GM12878 (cell line): ENCODE data around the gene CFAP65. TPM values are rescaled to one million over a fixed set of nuclear protein-coding genes. Genes with fewer than 3 reads are reported as not detected.

Experiments used
- ATAC-seq: fragments of 200-7000 bp; cut with Tn5 transposase; 3 replicates; pipeline ENCODE4 v1.9.1; 2020; ENCODE audit warnings: mild to moderate bottlenecking, moderate library complexity
- BruUV-seq: library from RNA; stranded (reverse); fragments of 400-500 nt; replicated peaks from 2 replicates; lab custom pipeline; 2021; lab: Mats Ljungman, UMichigan
- CTCF ChIA-PET: fragments of 300-600 bp; sonication (Branson Sonifier 250); formaldehyde crosslinking; extraction: SDS; loops from one replicate; lab custom pipeline; 2021; ENCODE audit warnings: inconsistent platforms; lab: Yijun Ruan, JAX
- POLR2A ChIA-PET: fragments of 350-600 bp; formaldehyde crosslinking; extraction: SDS; loops from one replicate; lab custom pipeline; 2021; ENCODE audit warnings: inconsistent platforms; lab: Charles Lee
- RAD21 ChIA-PET: fragments of 300-600 bp; sonication (Branson Sonifier 250); formaldehyde crosslinking; loops from one replicate; lab custom pipeline; 2023; ENCODE audit warnings: antibody characterized with exemption; ENCODE audit not compliant: unreplicated experiment; lab: Charles Lee
- SMC1A ChIA-PET: fragments of 300-600 bp; sonication (Branson Sonifier 250); formaldehyde crosslinking; loops from one replicate; lab custom pipeline; 2023; ENCODE audit not compliant: unreplicated experiment, uncharacterized antibody; lab: Charles Lee
- DNase-seq: peaks from one replicate; pipeline ENCODE4 v3.0.0-alpha.2; 2011; ENCODE audit warnings: low read depth, low spot score
- FAIRE-seq: peaks from 3 replicates; lab custom pipeline; 2011; peaks lifted over from hg19 to GRCh38; lab: Jason Lieb, UNC
- H2AFZ ChIP-seq: 2 replicates; pipeline ENCODE4 v1.6.0; 2011; ENCODE audit warnings: low read depth, low read length, control low read depth; ENCODE audit not compliant: control insufficient read depth
- H3K27ac ChIP-seq: 2 replicates; pipeline ENCODE4 v1.5.1; 2011; ENCODE audit warnings: control low read depth; ENCODE audit not compliant: control insufficient read depth, insufficient read depth
- H3K27me3 ChIP-seq, 2 experiments: replicated peaks in 1 of 2; 2 replicates each; pipeline versions ENCODE4 v1.6.0 to v1.6.1; 2011; ENCODE audit warnings: low read length in 1 of 2; ENCODE audit not compliant: control insufficient read depth in 2 of 2, insufficient read depth in 2 of 2
- H3K36me3 ChIP-seq, 2 experiments: 2 replicates each; pipeline ENCODE4 v1.5.1; 2011; ENCODE audit warnings: low read length in 1 of 2; ENCODE audit not compliant: control insufficient read depth in 2 of 2, insufficient read depth in 2 of 2
- H3K4me1 ChIP-seq: 2 replicates; pipeline ENCODE4 v1.6.1; 2011; ENCODE audit warnings: mild to moderate bottlenecking, low read length, moderate library complexity, mixed read lengths; ENCODE audit not compliant: control insufficient read depth, insufficient read depth
- H3K4me2 ChIP-seq: 2 replicates; pipeline ENCODE4 v1.6.0; 2011; ENCODE audit warnings: control low read depth; ENCODE audit not compliant: control insufficient read depth, insufficient read depth
- H3K4me3 ChIP-seq: fragments of 200-600 bp; sonication (generic); 2 replicates; pipeline ENCODE4 v1.5.1; 2016
- H3K79me2 ChIP-seq: 2 replicates; pipeline ENCODE4 v1.6.0; 2011; ENCODE audit warnings: low read length; ENCODE audit not compliant: control insufficient read depth, insufficient read depth
- H3K9ac ChIP-seq: 2 replicates; pipeline ENCODE4 v1.8.0; 2011; ENCODE audit warnings: low read length, control low read depth, mixed read lengths; ENCODE audit not compliant: control insufficient read depth, insufficient read depth
- H3K9me3 ChIP-seq: replicated peaks from 3 replicates; pipeline ENCODE4 v1.5.1; 2011; ENCODE audit warnings: mild to moderate bottlenecking, low read length; ENCODE audit not compliant: control insufficient read depth, insufficient read depth
- H4K20me1 ChIP-seq: 2 replicates; pipeline ENCODE4 v1.6.0; 2011; ENCODE audit not compliant: control insufficient read depth, insufficient read depth
- IRF4 ChIP-seq: IDR thresholded peaks from 2 replicates; pipeline ENCODE4 v1.6.1; 2011; ENCODE audit warnings: low read depth, low read length
- KLF5 ChIP-seq: fragments of 450-650 bp; IDR thresholded peaks from 2 replicates; pipeline ENCODE4 v1.6.1; 2014; ENCODE audit warnings: mild to moderate bottlenecking; ENCODE audit not compliant: partially characterized antibody
- LARP7 ChIP-seq: fragments of 450-650 bp; IDR thresholded peaks from 2 replicates; pipeline ENCODE4 v1.6.1; 2017; ENCODE audit warnings: mild to moderate bottlenecking
- NFYB ChIP-seq: IDR thresholded peaks from 2 replicates; pipeline ENCODE4 v1.6.1; 2011; ENCODE audit warnings: low read depth, mild to moderate bottlenecking, low read length, improper control_type of control experiment, moderate library complexity; ENCODE audit not compliant: insufficient read depth
- NKRF ChIP-seq: fragments of 450-650 bp; conservative IDR thresholded peaks from 2 replicates; pipeline ENCODE4 v1.6.1; 2017; ENCODE audit warnings: mild to moderate bottlenecking, moderate library complexity
- NR2C2 ChIP-seq: IDR thresholded peaks from 2 replicates; pipeline ENCODE4 v1.6.1; 2011; ENCODE audit warnings: borderline replicate concordance, low read depth; ENCODE audit not compliant: control insufficient read depth, insufficient read length
- RAD21 ChIP-seq: IDR thresholded peaks from 2 replicates; pipeline ENCODE4 v1.6.1; 2011; ENCODE audit warnings: mild to moderate bottlenecking, low read depth, low read length, moderate library complexity; ENCODE audit not compliant: insufficient read depth
- RBBP5 ChIP-seq: fragments of 200-600 bp; sonication (generic); conservative IDR thresholded peaks from 2 replicates; pipeline ENCODE4 v1.6.1; 2016
- RELB ChIP-seq: fragments of 450-650 bp; IDR thresholded peaks from 2 replicates; pipeline ENCODE4 v1.6.1; 2017; ENCODE audit warnings: low read depth, mild to moderate bottlenecking, moderate library complexity
- ZBED1 ChIP-seq: IDR thresholded peaks from 2 replicates; pipeline ENCODE4 v1.6.1; 2016; ENCODE audit warnings: borderline replicate concordance
- WGBS: methylation state at CpG from one replicate; pipeline ENCODE4 v1.1.6; 2016; ENCODE audit warnings: low lambda C conversion rate; ENCODE audit not compliant: insufficient replicate concordance, insufficient coverage; ENCODE audit errors: missing lambda C conversion rate; 5-methylcytosine and 5-hydroxymethylcytosine counted together
- in situ Hi-C: fragments of 300-500 bp; cut with MboI; formaldehyde crosslinking; loops from 9 replicates; pipeline ENCODE4 v1.14.3; 2018; ENCODE audit warnings: mixed read lengths
- intact Hi-C: fragments of 100-400 bp; cut with micrococcal nuclease; formaldehyde crosslinking; loops from one replicate; pipeline ENCODE4 v1.14.2; 2022; ENCODE audit not compliant: unreplicated experiment
- polyA plus RNA-seq, 11 experiments: library from polyadenylated mRNA; depleted of rRNA in 4 of 11; unstranded in 6 of 11; stranded (reverse) in 5 of 11; fragments of >200 nt; fragmentation: Nextera tagmentation in 4 of 11; fragmentation: Illumina TruSeq in 1 of 11; extraction: Ambion mirVana in 4 of 11; extraction: Trizol in 1 of 11; gene quantifications; 1 replicate in 1 of 11; 2 replicates in 10 of 11; pipeline versions ENCODE4 v1.2.1 to v1.2.3, GENCODE V29; 2011 to 2016; ENCODE audit warnings: inconsistent platforms in 2 of 11, missing spikeins in 2 of 11, low read depth in 1 of 11
- total RNA-seq, 4 experiments: library from RNA; depleted of rRNA in 3 of 4; stranded (reverse); fragments of >200 nt in 3 of 4; fragmentation: Illumina TruSeq in 1 of 4; extraction: Trizol in 1 of 4; gene quantifications; 2 replicates each; pipeline versions ENCODE4 v1.2.1 to v1.2.3, GENCODE V29; 2013 to 2021

Gene CFAP65
- total and polyA plus RNA-seq, 10 of the 15 experiments (the other 5 are each of a cell fraction or from before 2014, with no cell fraction given), result not detected

- DNase-seq (no peak), ATAC-seq (no peak), FAIRE-seq (no peak)
- peaks cover 2% of the 10 kb centered on the region in 2 experiments for H3K27me3 ChIP-seq
- H3K4me2 ChIP-seq, result no peak overlapping the region
- no peak overlapping the region for H3K27ac ChIP-seq
- ChIA-PET CTCF (interaction anchor here (1.4 to 1.5 kb wide), 3 partner anchors 20 to 145 kb away, joined by 4 to 9 read pairs (median 7); no protein-coding TSS in a partner anchor), SMC1A (interaction anchor here (1.8 to 2.5 kb wide), 2 partner anchors 143 to 146 kb away, joined by 6 to 9 read pairs; no protein-coding TSS in a partner anchor), POLR2A (no interaction called here), RAD21 (interaction anchor here (1.8 kb wide), 1 partner anchor 145 kb away, joined by 6 read pairs; no protein-coding TSS in a partner anchor)
- H3K4me1 ChIP-seq, result no peaks in the 10 kb centered on the region
- H3K79me2 ChIP-seq, result no peaks in the 10 kb centered on the region
- H2AFZ ChIP-seq, result no peak overlapping the region
- no peak overlapping the region for H3K9ac ChIP-seq
- intact Hi-C loops, result no loop called here
- 38% methylated on average over 2 of the region's 2 CpGs for WGBS
- no peaks in the 10 kb centered on the region for H3K9me3 ChIP-seq
- in situ Hi-C loops, result no loop called here
- no peak overlapping the region for H3K4me3 ChIP-seq
- TF ChIP-seq RAD21 (no peak), KLF5 (no peak), RBBP5 (no peak), NFYB (no peak), NR2C2 (no peak)
- no peaks in the 10 kb centered on the region for H3K36me3 ChIP-seq
- no peaks in the 10 kb centered on the region for H4K20me1 ChIP-seq
- no TSS peak for BruUV-seq
Measured at GRCh38 chr2:219009294-219009693, 32.0 kb downstream of the CFAP65 start.

- H3K4me2 ChIP-seq, result no peak overlapping the region
Measured at GRCh38 chr2:219003979-219004378, 37.3 kb downstream of the CFAP65 start.

More at GRCh38 chr2:219003979-219004378, 37.3 kb downstream of the CFAP65 start:
- ChIA-PET POLR2A (no interaction called here), RAD21 (no interaction called here), CTCF (no interaction called here), SMC1A (no interaction called here)
- FAIRE-seq, result no peak
- H3K36me3 ChIP-seq, result no peaks in the 10 kb centered on the region
- H3K79me2 ChIP-seq, result no peaks in the 10 kb centered on the region
- H3K9ac ChIP-seq, result no peak overlapping the region
- H2AFZ ChIP-seq, result no peak overlapping the region
- no peaks in the 10 kb centered on the region for H3K9me3 ChIP-seq
- intact Hi-C loops (loop anchor here (2.0 kb wide), 1 partner anchor 151 kb away; no protein-coding TSS in a partner anchor), in situ Hi-C loops (no loop called here)
- no peaks in the 10 kb centered on the region for H3K4me1 ChIP-seq
- no peak for ATAC-seq
- no peak overlapping the region for H3K27ac ChIP-seq
- WGBS, result 0% methylated on average over 1 of the region's 3 CpGs
- peaks cover 9 to 19% of the 10 kb centered on the region in 2 experiments for H3K27me3 ChIP-seq
- no peaks in the 10 kb centered on the region for H4K20me1 ChIP-seq
- TF ChIP-seq RELB (no peak), IRF4 (no peak), ZBED1 (no peak), KLF5 (no peak), NKRF (no peak), LARP7 (no peak)
- no peak overlapping the region for H3K4me3 ChIP-seq
- DNase-seq, result no peak
- BruUV-seq, result no TSS peak
